K562 (cell line): Measurements from ENCODE around the gene TTYH2.

ENCODE experiments used
- BRCA1 ChIP-seq, 2 experiments: fragments of 450-650 bp in 1 of 2; sonication (generic) in 1 of 2; formaldehyde crosslinking in 1 of 2; IDR thresholded peaks; 2 replicates each; pipeline versions ENCODE4 v1.5.0 to v1.6.1; 2017 to 2020; ENCODE audit warnings: mild to moderate bottlenecking in 1 of 2, missing genetic modification reagents in 1 of 2
- BRD4 ChIP-seq: fragments of 200-600 bp; sonication (generic); IDR thresholded peaks from 2 replicates; pipeline ENCODE4 v1.6.1; 2017; ENCODE audit warnings: inconsistent platforms
- CHD2 ChIP-seq: IDR thresholded peaks from 2 replicates; pipeline ENCODE4 v1.6.1; 2011; ENCODE audit warnings: low read depth, low read length
- CTCF ChIP-seq, 3 experiments: IDR thresholded peaks in 2 of 3; conservative IDR thresholded peaks in 1 of 3; 2 replicates each; pipeline ENCODE4 v1.5.1; 2011 to 2012; ENCODE audit warnings: low read length in 3 of 3, mild to moderate bottlenecking in 3 of 3, control low read depth in 2 of 3, improper control_type of control experiment in 1 of 3, inconsistent platforms in 1 of 3, low read depth in 1 of 3, mixed read lengths in 1 of 3, moderate library complexity in 1 of 3; ENCODE audit not compliant: insufficient read depth in 2 of 3
- EZH2 ChIP-seq: IDR thresholded peaks from 2 replicates; pipeline ENCODE4 v1.6.1; 2012; ENCODE audit warnings: low read depth, mild to moderate bottlenecking, inconsistent platforms, low read length, borderline replicate concordance
- HLTF ChIP-seq: fragments of 450-650 bp; IDR thresholded peaks from 2 replicates; pipeline ENCODE4 v1.6.1; 2016
- MAFF ChIP-seq: IDR thresholded peaks from 2 replicates; pipeline ENCODE4 v1.6.1; 2012; ENCODE audit warnings: low read length, improper control_type of control experiment
- NRF1 ChIP-seq, 2 experiments: fragments of 450-650 bp; IDR thresholded peaks in 1 of 2; conservative IDR thresholded peaks in 1 of 2; 2 replicates each; pipeline ENCODE4 v1.6.1; 2014; ENCODE audit warnings: mild to moderate bottlenecking in 2 of 2
- POLR2A ChIP-seq: fragments of 450-650 bp; conservative IDR thresholded peaks from 2 replicates; pipeline ENCODE4 v1.6.1; 2016
- ZNF121 ChIP-seq: sonication (generic); formaldehyde crosslinking; conservative IDR thresholded peaks from 2 replicates; pipeline ENCODE4 v1.8.0; 2022; ENCODE audit warnings: missing genetic modification reagents
- ZNF77 ChIP-seq: fragments of 250-450 bp; sonication (Bioruptor Pico); IDR thresholded peaks from 2 replicates; pipeline ENCODE4 v1.5.0; 2020
- TF ChIP-seq, protein P1 (sequence below): fragments of 150-350 bp; IDR thresholded peaks from 2 replicates; pipeline ENCODE4 v1.6.1; 2014; ENCODE audit warnings: low read depth, mild to moderate bottlenecking, low read length, borderline replicate concordance

GRCh38 chr17:74176546-74177001, 36.8 kb upstream of the TTYH2 start:
- TF ChIP-seq POLR2A, result no peak
- TF ChIP-seq MAFF, result no peak
- TF ChIP-seq, protein P1, sequence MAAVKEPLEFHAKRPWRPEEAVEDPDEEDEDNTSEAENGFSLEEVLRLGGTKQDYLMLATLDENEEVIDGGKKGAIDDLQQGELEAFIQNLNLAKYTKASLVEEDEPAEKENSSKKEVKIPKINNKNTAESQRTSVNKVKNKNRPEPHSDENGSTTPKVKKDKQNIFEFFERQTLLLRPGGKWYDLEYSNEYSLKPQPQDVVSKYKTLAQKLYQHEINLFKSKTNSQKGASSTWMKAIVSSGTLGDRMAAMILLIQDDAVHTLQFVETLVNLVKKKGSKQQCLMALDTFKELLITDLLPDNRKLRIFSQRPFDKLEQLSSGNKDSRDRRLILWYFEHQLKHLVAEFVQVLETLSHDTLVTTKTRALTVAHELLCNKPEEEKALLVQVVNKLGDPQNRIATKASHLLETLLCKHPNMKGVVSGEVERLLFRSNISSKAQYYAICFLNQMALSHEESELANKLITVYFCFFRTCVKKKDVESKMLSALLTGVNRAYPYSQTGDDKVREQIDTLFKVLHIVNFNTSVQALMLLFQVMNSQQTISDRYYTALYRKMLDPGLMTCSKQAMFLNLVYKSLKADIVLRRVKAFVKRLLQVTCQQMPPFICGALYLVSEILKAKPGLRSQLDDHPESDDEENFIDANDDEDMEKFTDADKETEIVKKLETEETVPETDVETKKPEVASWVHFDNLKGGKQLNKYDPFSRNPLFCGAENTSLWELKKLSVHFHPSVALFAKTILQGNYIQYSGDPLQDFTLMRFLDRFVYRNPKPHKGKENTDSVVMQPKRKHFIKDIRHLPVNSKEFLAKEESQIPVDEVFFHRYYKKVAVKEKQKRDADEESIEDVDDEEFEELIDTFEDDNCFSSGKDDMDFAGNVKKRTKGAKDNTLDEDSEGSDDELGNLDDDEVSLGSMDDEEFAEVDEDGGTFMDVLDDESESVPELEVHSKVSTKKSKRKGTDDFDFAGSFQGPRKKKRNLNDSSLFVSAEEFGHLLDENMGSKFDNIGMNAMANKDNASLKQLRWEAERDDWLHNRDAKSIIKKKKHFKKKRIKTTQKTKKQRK, result no peak
- peak; percentile 84 to 91 (median 89) for TF ChIP-seq CTCF (IDR thresholded peaks at IDR 0.05 in 2 of 3, conservative IDR thresholded peaks at IDR 0.05 in 1 of 3; ENCODE audit: insufficient read depth in 2 of 3, low read depth in 1 of 3, low read length in 3 of 3)
- no peak for TF ChIP-seq EZH2
- no peak for TF ChIP-seq BRD4
- TF ChIP-seq NRF1 (conservative IDR thresholded peaks at IDR 0.05 in 1 of 2, IDR thresholded peaks at IDR 0.05 in 1 of 2), result no peak
- TF ChIP-seq HLTF, result no peak
- TF ChIP-seq CHD2, result no peak
- TF ChIP-seq ZNF121 (CRISPR knock-in tag), result no peak
- no peak for TF ChIP-seq BRCA1 (IDR thresholded peaks at IDR 0.05)
- TF ChIP-seq BRCA1 (CRISPR knock-in tag; IDR thresholded peaks at IDR 0.05), result no peak
- TF ChIP-seq ZNF77, result no peak
